Measurements from ENCODE around the gene PRRC2C. TPM values are rescaled to one million over a fixed set of nuclear protein-coding genes. Genes with fewer than 3 reads are reported as not detected.

The PRRC2C gene
- total and polyA plus RNA-seq, 2 experiments from 2014 or later: 186 to 368 TPM

DNA sequence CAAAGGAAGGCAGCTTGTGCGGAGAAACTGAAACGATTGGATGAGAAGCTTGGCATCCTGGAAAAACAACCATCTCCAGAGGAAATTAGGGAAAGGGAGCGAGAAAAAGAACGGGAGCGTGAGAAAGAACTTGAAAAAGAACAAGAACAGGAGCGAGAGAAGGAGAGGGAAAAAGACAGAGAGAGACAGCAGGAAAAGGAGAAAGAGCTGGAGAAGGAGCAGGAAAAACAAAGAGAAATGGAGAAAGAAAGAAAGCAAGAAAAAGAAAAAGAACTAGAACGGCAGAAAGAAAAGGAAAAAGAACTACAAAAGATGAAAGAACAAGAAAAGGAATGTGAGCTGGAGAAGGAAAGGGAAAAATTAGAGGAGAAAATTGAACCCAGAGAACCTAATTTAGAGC lies 47.2 kb downstream of the PRRC2C start:
- peaks cover 86% of the 10 kb centered on the region for H3K36me3 Mint-ChIP-seq (ENCODE audit: low read depth)
- H3K4me1 Mint-ChIP-seq: no peaks in the 10 kb centered on the region
- no peaks in the 10 kb centered on the region for H3K9me3 Mint-ChIP-seq

More for the DNA sequence above, 47.2 kb downstream of the PRRC2C start:
- H3K4me1 ChIP-seq (ENCODE audit: insufficient read depth): no peaks in the 10 kb centered on the region
- H3K4me3 Mint-ChIP-seq: no peak overlapping the region
- DNase-seq (ENCODE audit: low spot score): no peak
- ATAC-seq: no peak
- H3K27me3 Mint-ChIP-seq (ENCODE audit: insufficient read depth, low read depth, poor library complexity): peaks cover 2% of the 10 kb centered on the region
- TF ChIP-seq EZH2phosphoT487 (IDR thresholded peaks at IDR 0.05; ENCODE audit: unreplicated experiment) (no peak), POLR2AphosphoS5 (IDR thresholded peaks at IDR 0.05; ENCODE audit: low read depth) (no peak), JUNB (IDR thresholded peaks at IDR 0.05; ENCODE audit: unreplicated experiment) (no peak), STAT1 (IDR thresholded peaks at IDR 0.05; ENCODE audit: unreplicated experiment) (no peak), CREB1 (CRISPR knock-in tag; IDR thresholded peaks at IDR 0.05; ENCODE audit: low read depth) (no peak), EZH2 (IDR thresholded peaks at IDR 0.05; ENCODE audit: low read depth, unreplicated experiment) (no peak), NANOG (IDR thresholded peaks at IDR 0.05; ENCODE audit: borderline replicate concordance) (no peak), ZNF114 (CRISPR knock-in tag; IDR thresholded peaks at IDR 0.05) (no peak), ZNF331 (CRISPR knock-in tag; IDR thresholded peaks at IDR 0.05; ENCODE audit: low read depth) (no peak)
- TF ChIP-seq, protein P1, sequence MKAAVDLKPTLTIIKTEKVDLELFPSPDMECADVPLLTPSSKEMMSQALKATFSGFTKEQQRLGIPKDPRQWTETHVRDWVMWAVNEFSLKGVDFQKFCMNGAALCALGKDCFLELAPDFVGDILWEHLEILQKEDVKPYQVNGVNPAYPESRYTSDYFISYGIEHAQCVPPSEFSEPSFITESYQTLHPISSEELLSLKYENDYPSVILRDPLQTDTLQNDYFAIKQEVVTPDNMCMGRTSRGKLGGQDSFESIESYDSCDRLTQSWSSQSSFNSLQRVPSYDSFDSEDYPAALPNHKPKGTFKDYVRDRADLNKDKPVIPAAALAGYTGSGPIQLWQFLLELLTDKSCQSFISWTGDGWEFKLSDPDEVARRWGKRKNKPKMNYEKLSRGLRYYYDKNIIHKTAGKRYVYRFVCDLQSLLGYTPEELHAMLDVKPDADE (IDR thresholded peaks at IDR 0.05): no peak
- TF ChIP-seq, protein P2, sequence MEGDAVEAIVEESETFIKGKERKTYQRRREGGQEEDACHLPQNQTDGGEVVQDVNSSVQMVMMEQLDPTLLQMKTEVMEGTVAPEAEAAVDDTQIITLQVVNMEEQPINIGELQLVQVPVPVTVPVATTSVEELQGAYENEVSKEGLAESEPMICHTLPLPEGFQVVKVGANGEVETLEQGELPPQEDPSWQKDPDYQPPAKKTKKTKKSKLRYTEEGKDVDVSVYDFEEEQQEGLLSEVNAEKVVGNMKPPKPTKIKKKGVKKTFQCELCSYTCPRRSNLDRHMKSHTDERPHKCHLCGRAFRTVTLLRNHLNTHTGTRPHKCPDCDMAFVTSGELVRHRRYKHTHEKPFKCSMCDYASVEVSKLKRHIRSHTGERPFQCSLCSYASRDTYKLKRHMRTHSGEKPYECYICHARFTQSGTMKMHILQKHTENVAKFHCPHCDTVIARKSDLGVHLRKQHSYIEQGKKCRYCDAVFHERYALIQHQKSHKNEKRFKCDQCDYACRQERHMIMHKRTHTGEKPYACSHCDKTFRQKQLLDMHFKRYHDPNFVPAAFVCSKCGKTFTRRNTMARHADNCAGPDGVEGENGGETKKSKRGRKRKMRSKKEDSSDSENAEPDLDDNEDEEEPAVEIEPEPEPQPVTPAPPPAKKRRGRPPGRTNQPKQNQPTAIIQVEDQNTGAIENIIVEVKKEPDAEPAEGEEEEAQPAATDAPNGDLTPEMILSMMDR (conservative IDR thresholded peaks at IDR 0.05; ENCODE audit: low read depth in 2 of 2): no peak
- TF ChIP-seq, protein P3, sequence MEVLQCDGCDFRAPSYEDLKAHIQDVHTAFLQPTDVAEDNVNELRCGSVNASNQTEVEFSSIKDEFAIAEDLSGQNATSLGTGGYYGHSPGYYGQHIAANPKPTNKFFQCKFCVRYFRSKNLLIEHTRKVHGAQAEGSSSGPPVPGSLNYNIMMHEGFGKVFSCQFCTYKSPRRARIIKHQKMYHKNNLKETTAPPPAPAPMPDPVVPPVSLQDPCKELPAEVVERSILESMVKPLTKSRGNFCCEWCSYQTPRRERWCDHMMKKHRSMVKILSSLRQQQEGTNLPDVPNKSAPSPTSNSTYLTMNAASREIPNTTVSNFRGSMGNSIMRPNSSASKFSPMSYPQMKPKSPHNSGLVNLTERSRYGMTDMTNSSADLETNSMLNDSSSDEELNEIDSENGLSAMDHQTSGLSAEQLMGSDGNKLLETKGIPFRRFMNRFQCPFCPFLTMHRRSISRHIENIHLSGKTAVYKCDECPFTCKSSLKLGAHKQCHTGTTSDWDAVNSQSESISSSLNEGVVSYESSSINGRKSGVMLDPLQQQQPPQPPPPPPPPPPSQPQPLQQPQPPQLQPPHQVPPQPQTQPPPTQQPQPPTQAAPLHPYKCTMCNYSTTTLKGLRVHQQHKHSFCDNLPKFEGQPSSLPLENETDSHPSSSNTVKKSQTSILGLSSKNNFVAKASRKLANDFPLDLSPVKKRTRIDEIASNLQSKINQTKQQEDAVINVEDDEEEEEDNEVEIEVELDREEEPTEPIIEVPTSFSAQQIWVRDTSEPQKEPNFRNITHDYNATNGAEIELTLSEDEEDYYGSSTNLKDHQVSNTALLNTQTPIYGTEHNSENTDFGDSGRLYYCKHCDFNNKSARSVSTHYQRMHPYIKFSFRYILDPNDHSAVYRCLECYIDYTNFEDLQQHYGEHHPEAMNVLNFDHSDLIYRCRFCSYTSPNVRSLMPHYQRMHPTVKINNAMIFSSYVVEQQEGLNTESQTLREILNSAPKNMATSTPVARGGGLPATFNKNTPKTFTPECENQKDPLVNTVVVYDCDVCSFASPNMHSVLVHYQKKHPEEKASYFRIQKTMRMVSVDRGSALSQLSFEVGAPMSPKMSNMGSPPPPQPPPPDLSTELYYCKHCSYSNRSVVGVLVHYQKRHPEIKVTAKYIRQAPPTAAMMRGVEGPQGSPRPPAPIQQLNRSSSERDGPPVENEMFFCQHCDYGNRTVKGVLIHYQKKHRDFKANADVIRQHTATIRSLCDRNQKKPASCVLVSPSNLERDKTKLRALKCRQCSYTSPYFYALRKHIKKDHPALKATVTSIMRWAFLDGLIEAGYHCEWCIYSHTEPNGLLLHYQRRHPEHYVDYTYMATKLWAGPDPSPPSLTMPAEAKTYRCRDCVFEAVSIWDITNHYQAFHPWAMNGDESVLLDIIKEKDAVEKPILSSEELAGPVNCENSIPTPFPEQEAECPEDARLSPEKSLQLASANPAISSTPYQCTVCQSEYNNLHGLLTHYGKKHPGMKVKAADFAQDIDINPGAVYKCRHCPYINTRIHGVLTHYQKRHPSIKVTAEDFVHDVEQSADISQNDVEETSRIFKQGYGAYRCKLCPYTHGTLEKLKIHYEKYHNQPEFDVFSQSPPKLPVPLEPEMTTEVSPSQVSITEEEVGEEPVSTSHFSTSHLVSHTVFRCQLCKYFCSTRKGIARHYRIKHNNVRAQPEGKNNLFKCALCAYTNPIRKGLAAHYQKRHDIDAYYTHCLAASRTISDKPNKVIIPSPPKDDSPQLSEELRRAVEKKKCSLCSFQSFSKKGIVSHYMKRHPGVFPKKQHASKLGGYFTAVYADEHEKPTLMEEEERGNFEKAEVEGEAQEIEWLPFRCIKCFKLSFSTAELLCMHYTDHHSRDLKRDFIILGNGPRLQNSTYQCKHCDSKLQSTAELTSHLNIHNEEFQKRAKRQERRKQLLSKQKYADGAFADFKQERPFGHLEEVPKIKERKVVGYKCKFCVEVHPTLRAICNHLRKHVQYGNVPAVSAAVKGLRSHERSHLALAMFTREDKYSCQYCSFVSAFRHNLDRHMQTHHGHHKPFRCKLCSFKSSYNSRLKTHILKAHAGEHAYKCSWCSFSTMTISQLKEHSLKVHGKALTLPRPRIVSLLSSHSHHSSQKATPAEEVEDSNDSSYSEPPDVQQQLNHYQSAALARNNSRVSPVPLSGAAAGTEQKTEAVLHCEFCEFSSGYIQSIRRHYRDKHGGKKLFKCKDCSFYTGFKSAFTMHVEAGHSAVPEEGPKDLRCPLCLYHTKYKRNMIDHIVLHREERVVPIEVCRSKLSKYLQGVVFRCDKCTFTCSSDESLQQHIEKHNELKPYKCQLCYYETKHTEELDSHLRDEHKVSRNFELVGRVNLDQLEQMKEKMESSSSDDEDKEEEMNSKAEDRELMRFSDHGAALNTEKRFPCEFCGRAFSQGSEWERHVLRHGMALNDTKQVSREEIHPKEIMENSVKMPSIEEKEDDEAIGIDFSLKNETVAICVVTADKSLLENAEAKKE (CRISPR knock-in tag; IDR thresholded peaks at IDR 0.05): no peak
- TF ChIP-seq, protein P4, sequence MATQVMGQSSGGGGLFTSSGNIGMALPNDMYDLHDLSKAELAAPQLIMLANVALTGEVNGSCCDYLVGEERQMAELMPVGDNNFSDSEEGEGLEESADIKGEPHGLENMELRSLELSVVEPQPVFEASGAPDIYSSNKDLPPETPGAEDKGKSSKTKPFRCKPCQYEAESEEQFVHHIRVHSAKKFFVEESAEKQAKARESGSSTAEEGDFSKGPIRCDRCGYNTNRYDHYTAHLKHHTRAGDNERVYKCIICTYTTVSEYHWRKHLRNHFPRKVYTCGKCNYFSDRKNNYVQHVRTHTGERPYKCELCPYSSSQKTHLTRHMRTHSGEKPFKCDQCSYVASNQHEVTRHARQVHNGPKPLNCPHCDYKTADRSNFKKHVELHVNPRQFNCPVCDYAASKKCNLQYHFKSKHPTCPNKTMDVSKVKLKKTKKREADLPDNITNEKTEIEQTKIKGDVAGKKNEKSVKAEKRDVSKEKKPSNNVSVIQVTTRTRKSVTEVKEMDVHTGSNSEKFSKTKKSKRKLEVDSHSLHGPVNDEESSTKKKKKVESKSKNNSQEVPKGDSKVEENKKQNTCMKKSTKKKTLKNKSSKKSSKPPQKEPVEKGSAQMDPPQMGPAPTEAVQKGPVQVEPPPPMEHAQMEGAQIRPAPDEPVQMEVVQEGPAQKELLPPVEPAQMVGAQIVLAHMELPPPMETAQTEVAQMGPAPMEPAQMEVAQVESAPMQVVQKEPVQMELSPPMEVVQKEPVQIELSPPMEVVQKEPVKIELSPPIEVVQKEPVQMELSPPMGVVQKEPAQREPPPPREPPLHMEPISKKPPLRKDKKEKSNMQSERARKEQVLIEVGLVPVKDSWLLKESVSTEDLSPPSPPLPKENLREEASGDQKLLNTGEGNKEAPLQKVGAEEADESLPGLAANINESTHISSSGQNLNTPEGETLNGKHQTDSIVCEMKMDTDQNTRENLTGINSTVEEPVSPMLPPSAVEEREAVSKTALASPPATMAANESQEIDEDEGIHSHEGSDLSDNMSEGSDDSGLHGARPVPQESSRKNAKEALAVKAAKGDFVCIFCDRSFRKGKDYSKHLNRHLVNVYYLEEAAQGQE (IDR thresholded peaks at IDR 0.05; ENCODE audit: unreplicated experiment): no peak
- no peak overlapping the region for H3K27ac ChIP-seq (ENCODE audit: low read depth)
- H3K79me2 ChIP-seq (replicated peaks; ENCODE audit: insufficient read depth): peaks cover 15% of the 10 kb centered on the region; the same call in 1 of the 2 replicates
- H3K27me3 ChIP-seq (ENCODE audit: insufficient read depth): no peaks in the 10 kb centered on the region
- H2AFZ ChIP-seq: no peak overlapping the region
- no peak overlapping the region for H3K27ac Mint-ChIP-seq
- 0 out of 2 replicates have a peak, but pooled peaks cover 4% of the 10 kb centered on the region for H3F3A ChIP-seq (replicated peaks; ENCODE audit: low read depth)
- H3K36me3 ChIP-seq (ENCODE audit: insufficient read depth): peaks cover 82% of the 10 kb centered on the region
- no peak overlapping the region for H3K4me3 ChIP-seq
- H3K4me2 ChIP-seq: no peak overlapping the region
- H4K20me1 ChIP-seq (replicated peaks; ENCODE audit: insufficient read depth): peaks cover 27% of the 10 kb centered on the region
- H3K9me2 ChIP-seq (ENCODE audit: insufficient read depth): no peaks in the 10 kb centered on the region
